Measurements from ENCODE around the gene OMA1. TPM values are rescaled to one million over a fixed set of nuclear protein-coding genes. Genes with fewer than 3 reads are reported as not detected.

The OMA1 gene
- total RNA-seq, 1 donor from 2014 or later: 9.3 TPM

DNA sequence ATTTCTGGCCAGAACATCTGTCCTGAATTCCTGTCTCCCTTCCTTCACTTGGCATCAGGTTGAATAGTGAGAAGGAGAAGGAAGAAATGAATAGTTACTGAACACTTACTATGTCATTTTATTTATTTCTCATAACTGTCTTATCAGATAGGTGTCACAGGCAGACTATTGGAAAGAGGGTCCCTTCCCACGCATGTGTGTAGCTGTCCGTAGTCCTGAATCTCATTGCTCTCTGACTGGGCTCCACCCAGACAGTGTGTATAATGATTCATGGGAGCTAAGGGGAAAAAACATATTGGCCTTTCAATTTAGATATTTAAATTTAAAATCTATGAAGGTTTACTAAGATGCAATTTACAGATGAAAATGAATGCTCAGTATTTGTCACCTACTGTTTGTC lies 86.1 kb downstream of the OMA1 start:
- H3K4me1 Mint-ChIP-seq (ENCODE audit: low read depth): peaks cover 8% of the 10 kb centered on the region
- no peak overlapping the region for H3K27ac Mint-ChIP-seq (ENCODE audit: unreplicated experiment)
- DNase-seq (ENCODE audit: low spot score): no peak
- H3K9me3 Mint-ChIP-seq (ENCODE audit: low read depth): peaks cover 3% of the 10 kb centered on the region
- peaks cover 3% of the 10 kb centered on the region for H3K36me3 Mint-ChIP-seq (ENCODE audit: low read depth)
- TF ChIP-seq, protein P1, sequence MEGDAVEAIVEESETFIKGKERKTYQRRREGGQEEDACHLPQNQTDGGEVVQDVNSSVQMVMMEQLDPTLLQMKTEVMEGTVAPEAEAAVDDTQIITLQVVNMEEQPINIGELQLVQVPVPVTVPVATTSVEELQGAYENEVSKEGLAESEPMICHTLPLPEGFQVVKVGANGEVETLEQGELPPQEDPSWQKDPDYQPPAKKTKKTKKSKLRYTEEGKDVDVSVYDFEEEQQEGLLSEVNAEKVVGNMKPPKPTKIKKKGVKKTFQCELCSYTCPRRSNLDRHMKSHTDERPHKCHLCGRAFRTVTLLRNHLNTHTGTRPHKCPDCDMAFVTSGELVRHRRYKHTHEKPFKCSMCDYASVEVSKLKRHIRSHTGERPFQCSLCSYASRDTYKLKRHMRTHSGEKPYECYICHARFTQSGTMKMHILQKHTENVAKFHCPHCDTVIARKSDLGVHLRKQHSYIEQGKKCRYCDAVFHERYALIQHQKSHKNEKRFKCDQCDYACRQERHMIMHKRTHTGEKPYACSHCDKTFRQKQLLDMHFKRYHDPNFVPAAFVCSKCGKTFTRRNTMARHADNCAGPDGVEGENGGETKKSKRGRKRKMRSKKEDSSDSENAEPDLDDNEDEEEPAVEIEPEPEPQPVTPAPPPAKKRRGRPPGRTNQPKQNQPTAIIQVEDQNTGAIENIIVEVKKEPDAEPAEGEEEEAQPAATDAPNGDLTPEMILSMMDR (IDR thresholded peaks at IDR 0.05): no peak
- H3K4me3 Mint-ChIP-seq (ENCODE audit: unreplicated experiment): no peak overlapping the region
- peaks cover 12% of the 10 kb centered on the region for H3K27me3 Mint-ChIP-seq (ENCODE audit: low read depth)

DNA sequence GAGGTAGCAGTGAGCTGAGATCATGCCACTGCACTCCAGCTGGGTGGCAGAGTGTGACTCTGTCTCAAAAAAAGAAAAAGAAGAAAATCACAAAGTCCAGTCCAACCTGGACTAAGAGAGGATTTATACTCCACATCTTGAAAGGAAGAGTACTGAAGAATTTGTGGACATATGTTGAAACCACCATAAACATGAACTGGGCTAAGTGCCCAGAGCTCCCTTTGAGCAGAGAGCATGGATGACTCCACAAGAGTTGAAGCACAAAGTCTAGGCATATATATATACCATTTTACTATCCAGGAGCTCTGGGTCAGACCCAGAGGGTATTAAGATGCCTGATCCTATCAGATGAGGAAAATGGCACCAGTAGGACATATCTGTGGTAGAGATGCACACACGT lies 86.6 kb downstream of the OMA1 start:
- peaks cover 8% of the 10 kb centered on the region for H3K4me1 Mint-ChIP-seq (ENCODE audit: low read depth)
- TF ChIP-seq, protein P1 (IDR thresholded peaks at IDR 0.05): no peak
- H3K27me3 Mint-ChIP-seq (ENCODE audit: low read depth): peaks cover 12% of the 10 kb centered on the region
- peaks cover 3% of the 10 kb centered on the region for H3K9me3 Mint-ChIP-seq (ENCODE audit: low read depth)
- no peak for DNase-seq (ENCODE audit: low spot score)
- no peak overlapping the region for H3K4me3 Mint-ChIP-seq (ENCODE audit: unreplicated experiment)
- no peak overlapping the region for H3K27ac Mint-ChIP-seq (ENCODE audit: unreplicated experiment)
- peaks cover 3% of the 10 kb centered on the region for H3K36me3 Mint-ChIP-seq (ENCODE audit: low read depth)

DNA sequence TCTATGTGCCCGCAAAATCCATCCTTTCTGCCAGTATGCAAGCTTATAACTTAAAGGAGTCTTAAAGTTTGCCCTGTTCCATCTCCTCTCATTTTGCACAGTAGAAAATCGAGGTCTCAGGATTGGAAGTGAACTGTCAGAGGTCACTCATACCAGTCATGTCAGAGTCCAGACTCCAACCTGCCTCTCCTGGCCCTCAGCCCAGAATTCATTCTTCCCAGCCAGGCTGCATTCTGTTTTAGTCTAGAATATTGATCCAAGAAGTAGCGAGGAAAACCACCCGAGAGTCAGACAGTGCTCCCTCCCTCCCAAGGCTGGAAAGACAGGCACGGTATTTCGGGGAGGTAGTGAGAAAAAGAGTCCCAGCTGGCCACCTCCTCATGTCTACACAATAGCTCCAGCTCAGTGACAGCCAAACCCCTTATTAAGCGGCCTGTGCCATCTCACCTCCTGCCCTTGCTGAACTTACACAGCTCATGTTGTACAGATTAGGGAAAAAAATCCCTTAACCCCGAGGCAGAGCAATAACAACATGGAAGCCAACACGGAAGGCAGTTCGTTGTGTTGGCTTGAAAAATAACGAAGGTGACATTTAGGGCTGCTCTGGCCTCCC lies 89.4 kb downstream of the OMA1 start:
- DNase-seq (ENCODE audit: low spot score): no peak
- H3K36me3 Mint-ChIP-seq (ENCODE audit: low read depth): peaks cover 3% of the 10 kb centered on the region
- TF ChIP-seq, protein P1 (IDR thresholded peaks at IDR 0.05): no peak
- H3K9me3 Mint-ChIP-seq (ENCODE audit: low read depth): peaks cover 3% of the 10 kb centered on the region
- no peak overlapping the region for H3K27ac Mint-ChIP-seq (ENCODE audit: unreplicated experiment)
- peaks cover 8% of the 10 kb centered on the region for H3K4me1 Mint-ChIP-seq (ENCODE audit: low read depth)
- H3K4me3 Mint-ChIP-seq (ENCODE audit: unreplicated experiment): peak overlapping the region; percentile 3
- H3K27me3 Mint-ChIP-seq (ENCODE audit: low read depth): peaks cover 12% of the 10 kb centered on the region

DNA sequence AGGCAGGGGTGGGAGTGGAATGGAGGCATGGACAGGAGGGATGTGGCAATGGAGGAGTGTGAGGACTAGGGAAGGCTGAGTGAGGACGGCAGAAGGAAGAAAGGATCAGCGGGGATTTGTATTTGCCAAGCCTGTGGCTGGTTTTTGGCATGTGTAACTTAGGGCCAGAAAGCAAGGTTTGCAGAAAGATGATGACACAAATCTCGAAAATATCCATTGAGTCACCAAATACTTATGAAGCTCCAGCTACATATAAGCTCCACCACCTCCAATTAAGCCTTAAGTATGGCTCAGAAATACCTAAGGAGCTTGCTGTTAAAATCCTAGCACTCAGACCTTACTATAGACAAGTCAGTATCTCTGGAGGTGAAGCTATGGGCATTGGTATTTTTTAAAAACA lies 90.1 kb downstream of the OMA1 start:
- TF ChIP-seq, protein P1 (IDR thresholded peaks at IDR 0.05): no peak
- H3K9me3 Mint-ChIP-seq (ENCODE audit: low read depth): peaks cover 3% of the 10 kb centered on the region
- no peak for DNase-seq (ENCODE audit: low spot score)
- H3K27me3 Mint-ChIP-seq (ENCODE audit: low read depth): peaks cover 12% of the 10 kb centered on the region
- no peak overlapping the region for H3K27ac Mint-ChIP-seq (ENCODE audit: unreplicated experiment)
- H3K4me3 Mint-ChIP-seq (ENCODE audit: unreplicated experiment): no peak overlapping the region
- peaks cover 3% of the 10 kb centered on the region for H3K36me3 Mint-ChIP-seq (ENCODE audit: low read depth)
- H3K4me1 Mint-ChIP-seq (ENCODE audit: low read depth): peaks cover 8% of the 10 kb centered on the region

DNA sequence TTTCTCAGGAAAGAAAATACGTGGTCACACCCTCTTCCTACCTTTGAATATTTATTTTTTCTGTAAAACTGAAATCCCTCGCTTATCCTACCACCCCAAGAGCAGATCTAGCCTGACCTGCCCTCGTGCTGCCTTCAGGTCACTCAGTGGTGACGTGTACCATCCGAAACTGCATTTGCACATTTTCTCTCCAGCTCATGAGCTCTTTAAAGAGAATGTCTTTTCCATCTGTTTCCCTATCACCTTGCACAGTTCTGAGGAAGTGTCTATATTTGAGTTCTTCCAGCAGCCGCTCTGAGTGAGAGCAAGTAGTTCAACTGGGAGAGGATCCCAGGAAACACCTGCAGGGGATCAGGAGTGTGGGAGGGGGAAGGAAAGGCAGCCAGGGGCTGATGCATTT lies 91.7 kb downstream of the OMA1 start:
- H3K27me3 Mint-ChIP-seq (ENCODE audit: low read depth): peaks cover 12% of the 10 kb centered on the region
- no peak for DNase-seq (ENCODE audit: low spot score)
- H3K27ac Mint-ChIP-seq (ENCODE audit: unreplicated experiment): no peak overlapping the region
- peaks cover 3% of the 10 kb centered on the region for H3K36me3 Mint-ChIP-seq (ENCODE audit: low read depth)
- TF ChIP-seq, protein P1 (IDR thresholded peaks at IDR 0.05): no peak
- no peak overlapping the region for H3K4me3 Mint-ChIP-seq (ENCODE audit: unreplicated experiment)
- H3K4me1 Mint-ChIP-seq (ENCODE audit: low read depth): peaks cover 8% of the 10 kb centered on the region
- H3K9me3 Mint-ChIP-seq (ENCODE audit: low read depth): peaks cover 3% of the 10 kb centered on the region

Measured in chondrocyte (in vitro differentiated cells).